NOMO-1 treated with dmso at 0.1 percent for 144 hours (cell line): ENCODE data around the gene SELENOK.
"Not testable (repeated sequence)": the region's sequence is repeated elsewhere in the genome, so short reads cannot be mapped to it uniquely, and the experiment has no call there.

Experiments
- DNase-seq: peaks from one replicate; lab custom pipeline; 2025; ENCODE audit not compliant: unreplicated experiment; lab: John Stamatoyannopoulos, UW

Gene SELENOK

DNA sequence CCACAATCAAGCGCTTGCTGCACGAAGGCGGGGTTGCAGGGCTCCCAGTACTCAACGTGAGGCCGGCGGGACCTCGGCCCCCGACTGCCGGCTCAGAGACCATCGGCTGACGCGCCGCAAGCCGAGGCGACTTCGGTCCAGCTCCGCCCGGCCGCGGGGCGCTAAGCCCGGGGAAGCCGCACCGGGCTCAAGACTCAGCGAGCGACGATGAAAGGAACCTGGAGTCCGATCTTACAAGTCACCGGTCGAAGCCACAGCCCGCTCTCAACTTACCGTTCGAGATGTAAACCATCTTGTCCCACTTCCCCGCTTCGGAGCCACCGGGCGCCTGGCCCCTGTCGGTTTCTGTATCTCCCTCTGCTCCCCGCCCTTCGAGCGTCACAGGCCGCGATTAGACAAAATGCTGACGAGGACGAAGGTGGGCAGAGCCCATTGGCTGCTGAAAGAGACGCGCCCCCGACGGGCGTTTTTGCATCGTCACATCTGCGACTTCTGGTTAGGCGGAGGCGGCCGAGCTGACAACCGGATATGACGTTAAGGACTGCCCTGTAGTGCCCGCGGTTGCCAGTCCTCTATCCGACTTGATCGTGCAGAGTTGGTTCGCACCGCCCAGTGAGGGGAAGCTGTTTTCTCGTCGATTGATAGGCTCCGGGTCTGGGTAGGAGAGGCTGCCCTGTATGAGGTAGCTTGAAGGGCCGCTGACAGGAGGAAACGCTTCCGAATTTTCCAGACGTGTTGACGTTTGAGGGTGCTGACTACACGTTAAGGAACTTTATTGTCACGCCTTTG is at the start of gene SELENOK:
Gene SELENOK, minus strand, starts transcription at position 363 of the 789 bp plus-strand sequence.
- peak; percentile 98 for DNase-seq

DNA sequence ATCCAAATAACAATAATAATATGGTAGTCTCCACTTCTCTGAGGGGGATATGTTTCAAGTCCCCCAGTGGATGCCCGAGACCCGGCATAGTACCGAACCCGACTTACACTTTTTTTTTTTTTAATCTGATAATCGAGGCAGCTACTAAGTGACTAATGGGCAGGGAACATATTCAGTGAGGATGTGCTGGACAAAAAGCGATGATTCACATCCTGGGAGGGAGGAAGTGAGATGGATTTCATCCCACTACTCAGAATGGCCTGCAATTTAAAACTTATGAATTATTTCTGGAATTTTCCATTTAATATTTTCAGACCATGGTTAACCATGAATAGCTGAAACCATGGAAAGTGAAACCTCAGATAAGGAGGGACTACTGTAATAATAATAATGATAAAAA is 49.5 kb upstream of the SELENOK start:
- no peak for DNase-seq

DNA sequence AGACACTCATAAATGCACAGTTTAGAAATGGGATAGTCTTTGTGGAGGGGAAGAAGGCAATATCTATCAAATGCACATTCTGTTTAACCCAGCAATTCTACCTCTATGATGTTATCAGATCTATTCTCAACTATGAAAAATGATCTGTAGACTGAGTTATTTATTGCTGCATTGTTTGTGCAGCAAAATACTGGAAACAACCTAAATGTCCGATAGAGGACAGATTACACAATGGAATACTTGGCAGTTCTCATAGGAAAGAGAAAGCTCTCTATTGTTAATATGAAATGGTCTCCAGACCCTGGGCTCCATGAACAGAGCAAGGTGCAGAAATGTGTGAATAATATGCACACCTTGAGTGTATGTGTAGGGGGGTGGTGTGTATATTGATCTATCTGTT is 49.0 kb upstream of the SELENOK start:
- no peak for DNase-seq

DNA sequence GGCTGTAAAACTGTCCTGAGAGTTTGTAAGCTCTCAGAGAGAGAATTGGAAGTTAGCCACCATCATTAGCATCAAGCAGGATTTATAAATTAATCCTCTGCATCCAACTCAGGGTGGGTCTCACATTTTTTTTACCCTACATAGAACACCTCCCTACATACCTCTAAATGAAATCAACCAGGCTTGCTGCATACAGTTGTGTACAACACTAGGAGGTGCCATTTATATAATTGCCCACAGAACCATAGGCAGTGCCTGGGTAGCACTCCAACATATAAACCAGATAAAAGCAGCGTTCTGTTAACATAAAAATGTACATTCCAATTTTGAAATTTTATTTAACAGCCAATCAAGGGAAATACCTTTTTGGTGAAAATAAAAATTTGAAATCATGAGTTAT is 48.2 kb upstream of the SELENOK start:
- DNase-seq = no peak

DNA sequence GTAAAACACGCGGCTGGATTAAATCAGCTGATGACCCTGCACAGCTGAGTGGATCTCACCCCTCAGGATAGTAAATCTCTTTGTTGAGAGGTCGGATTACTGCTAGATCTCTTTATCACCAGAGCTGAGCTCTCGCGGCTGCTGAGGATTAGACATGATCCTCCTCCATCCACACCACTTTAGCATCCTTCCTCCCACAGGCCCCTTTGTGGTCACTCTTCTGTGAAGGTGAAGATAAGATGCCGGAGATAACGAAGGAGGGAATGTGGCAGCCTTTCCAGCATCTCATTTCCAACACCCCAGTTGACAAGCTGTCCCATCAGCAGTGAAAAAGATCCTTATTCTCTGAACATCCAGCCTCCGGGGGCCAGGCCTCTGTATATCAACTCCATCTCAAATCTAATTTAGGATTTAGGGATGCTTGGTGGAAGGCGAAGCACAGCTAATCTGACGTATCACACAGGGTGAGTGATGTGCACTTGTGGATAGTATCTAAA is 47.5 kb upstream of the SELENOK start:
- no peak for DNase-seq

DNA sequence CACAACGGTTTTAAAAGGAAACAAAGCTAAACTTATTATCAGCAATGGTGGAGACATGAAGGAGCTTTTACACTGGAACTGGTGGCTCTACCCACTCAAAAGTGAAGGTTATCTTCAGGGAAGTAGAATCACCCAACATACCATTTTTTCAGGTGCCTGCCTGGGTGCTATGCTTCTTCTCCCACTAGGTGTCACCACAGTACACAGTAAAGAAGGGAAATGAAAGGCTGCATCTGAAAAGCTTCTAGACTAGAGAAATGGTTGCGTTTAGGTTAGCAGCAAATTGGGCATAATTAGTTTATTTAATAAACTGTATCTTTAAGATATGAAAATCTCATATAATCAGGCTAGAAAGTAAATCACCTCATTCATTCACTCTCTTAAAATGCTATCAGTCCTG is 47.0 kb upstream of the SELENOK start:
- DNase-seq = no peak

DNA sequence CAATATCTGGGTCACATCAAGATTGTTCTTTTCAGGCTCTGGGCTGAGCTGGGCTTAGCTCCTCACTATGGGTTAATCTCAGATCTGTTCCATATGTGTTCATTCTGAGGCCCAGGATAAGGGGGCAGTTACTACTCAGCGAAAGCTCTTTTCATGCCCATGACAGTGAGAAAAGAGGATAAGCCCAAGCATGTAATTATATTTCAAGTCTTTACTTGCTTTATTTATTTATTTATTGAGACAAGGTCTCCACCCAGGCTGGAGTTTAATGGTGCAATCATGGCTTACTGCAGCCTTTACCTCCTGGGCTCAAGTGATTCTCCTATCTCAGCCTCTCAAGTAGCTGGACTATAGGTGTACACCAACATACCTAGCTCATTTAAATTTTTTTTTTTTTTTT is 44.7 kb upstream of the SELENOK start:
- no peak for DNase-seq

DNA sequence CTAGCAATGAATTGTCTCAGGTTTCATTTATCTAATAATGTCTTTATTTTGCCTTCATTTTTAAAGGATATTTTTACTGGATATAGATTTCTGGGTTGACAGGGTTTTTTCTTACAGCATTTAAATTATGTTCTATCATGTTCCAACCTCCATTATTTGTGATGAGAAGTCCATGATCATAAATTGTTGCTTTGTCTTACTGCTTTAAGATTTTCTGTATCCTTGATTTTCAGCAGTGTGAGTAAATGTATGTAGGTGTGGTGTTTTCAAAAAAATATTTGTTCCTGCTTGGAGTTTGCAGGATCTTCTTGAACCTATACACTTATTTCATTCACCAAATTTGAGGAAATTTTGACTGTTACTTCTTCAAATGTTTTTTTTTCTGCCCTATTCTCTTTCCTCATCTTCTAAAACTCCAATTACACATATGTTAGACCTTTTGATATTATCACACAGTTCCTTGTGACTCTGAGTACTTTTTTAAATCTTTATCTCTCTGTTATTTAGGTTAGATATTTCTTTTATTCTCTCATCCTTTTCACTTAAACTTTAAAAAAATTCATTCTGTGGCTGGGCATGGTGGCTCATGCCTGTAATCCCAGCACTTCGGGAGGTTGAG is 43.7 kb upstream of the SELENOK start:
- DNase-seq = no peak

DNA sequence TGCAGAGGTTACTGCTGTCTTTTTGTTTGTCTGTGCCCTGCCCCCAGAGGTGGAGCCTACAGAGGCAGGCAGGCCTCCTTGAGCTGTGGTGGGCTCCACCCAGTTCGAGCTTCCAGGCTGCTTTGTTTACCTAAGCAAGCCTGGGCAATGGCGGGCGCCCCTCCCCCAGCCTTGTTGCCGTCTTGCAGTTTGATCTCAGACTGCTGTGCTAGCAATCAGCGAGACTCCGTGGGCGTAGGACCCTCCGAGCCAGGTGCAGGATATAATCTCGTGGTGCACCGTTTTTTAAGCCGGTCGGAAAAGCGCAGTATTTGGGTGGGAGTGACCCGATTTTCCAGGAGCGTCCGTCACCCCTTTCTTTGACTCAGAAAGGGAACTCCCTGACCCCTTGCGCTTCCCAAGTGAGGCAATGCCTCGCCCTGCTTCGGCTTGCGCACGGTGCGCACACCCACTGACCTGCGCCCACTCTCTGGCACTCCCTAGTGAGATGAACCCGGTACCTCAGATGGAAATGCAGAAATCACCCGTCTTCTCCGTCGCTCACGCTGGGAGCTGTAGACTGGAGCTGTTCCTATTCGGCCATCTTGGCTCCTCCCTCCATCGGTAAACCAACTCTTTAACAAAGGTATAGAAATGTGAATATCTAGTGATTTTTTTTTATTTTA is 35.7 kb upstream of the SELENOK start:
- not testable (repeated sequence) for DNase-seq

DNA sequence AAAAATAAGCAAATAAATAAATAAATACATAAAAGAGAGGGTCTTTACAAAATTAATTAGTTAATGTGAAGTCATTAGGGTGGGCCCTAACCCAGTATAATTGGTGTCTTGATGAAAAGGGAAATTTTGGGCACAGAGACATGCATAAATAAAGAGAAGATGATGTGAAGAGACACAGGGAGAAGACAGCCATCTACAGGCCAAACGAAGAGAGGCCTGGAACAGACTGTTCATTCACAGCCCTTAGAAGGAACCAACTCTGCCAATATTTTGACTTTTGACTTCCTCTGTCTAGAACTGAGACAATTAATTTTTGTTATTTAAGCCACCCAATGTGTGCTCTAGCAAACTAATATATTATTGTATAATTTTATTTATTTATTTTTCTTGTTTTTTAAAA is 29.6 kb upstream of the SELENOK start:
- DNase-seq = no peak

DNA sequence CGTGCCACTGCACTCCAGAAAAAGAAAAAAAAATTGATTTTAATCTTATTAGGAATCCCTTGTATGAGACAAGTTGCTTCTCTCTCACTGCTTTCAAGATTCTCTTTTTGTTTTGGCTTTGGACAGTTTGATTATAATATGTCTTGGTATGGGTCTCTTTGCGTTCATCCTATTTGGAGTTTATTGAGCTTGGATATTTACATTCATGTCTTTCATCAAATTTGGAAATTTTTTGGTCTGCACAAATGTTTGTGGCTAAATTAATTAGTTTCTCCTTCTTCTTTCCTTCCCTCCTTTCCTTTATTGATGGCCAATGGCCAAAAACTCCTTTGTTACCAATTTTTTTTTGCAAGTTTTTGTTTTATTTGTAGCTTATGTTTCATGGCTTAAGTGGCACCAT is 28.1 kb upstream of the SELENOK start:
- no peak for DNase-seq

DNA sequence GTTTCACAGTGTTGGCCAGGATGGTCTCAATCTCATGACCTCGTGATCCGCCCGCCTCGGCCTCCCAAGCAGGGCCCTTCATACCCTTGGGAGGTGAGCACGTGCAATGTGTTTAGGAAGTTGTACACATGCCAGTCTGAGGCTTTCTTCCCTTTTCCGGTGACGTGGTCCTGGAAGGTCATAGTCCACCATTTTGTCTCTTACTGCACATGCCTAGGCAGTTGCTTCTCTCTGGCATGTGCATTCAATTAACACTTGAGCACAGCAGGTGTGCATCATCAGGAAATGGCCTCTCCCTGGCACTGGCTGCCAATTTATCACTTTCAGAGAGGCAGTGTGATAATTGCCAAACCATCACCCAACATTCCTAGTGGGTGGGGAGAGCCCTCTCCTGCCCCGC is 21.7 kb upstream of the SELENOK start:
- no peak for DNase-seq

DNA sequence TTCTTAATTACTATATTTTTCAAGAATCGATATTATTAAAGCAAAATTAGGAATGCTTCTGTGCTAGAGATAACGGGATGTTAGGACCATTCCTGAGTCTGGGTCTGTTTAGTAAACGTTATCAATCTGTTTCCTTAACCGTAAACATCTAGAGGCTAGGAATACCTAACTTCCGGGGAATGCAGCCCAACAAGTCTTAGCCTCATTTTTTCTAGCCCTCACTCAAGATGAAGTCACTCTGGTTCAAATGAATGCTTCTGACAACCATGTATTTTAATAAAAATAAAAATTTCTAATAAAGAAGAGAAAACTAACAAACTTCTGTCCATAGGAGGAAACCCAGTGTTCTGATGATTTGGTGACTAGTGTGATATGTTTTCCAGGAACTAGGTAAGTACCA is 11.1 kb upstream of the SELENOK start:
- DNase-seq = no peak

DNA sequence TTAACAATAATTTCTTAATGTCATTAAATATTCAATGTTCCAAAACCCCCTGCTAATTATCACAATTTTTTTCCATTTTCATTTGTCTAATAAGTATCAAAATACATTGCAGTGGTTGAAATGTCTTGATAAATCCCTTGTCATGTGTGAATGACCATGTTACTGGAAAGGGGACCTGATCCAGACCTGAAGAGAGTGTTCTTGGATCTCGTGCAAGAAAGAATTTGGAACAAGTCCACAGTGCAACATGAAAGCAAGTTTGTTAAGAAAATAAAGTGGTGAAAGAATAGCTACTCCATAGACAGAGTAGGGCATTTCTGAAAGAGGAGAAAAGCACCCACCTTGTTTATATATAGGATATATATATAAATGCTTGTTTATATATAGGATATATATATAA is 10.4 kb upstream of the SELENOK start:
- no peak for DNase-seq

DNA sequence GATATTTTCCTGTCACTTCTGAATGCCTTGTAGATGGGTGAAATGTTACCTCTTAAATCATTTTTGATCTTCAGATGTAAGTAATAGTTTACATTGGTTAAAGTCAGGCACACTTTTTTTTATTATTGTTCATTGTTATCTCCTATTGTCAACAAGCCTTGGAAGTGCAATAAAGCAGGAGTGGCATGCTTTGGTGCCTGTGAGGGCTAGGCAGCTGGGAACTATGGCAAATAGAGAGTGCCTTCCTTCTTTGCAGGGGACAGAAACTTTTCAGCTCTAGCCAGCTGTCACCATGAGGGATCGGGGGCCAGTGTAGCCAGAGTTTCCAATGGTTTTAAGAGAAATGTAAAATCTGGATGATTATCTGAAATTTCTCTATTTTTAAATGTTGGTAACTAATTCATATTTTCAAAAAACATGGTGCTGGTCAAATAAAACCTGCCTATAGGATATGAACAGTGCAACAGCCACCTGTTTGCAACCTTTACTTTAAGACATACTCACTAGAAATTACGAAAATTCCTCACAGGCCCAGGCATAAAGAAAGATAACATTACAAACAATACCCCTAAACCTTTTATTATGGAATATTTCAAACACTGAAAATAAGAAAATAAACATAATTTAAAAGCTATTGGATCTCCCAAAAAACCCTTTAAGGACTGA is 9.1 kb upstream of the SELENOK start:
- no peak for DNase-seq

DNA sequence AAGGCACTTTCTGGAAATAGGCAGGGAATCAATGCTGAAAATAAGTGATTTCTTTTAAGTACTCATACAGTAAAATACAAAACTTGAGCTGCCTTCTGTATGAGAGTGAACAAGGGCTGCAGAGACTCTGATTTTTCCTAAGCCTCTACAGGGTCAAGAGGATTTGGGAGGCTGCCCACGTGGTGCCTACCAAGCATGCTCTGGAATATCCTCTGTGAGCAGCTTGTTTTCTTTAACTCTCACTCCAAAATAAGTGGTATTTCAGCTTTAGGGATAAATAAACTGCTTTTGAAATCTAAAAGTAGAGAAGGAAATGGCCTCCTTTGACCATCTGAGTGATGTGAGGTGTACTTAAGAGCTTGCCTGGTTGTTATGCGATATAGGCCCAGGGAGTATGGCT is 8.1 kb upstream of the SELENOK start:
- DNase-seq = no peak

DNA sequence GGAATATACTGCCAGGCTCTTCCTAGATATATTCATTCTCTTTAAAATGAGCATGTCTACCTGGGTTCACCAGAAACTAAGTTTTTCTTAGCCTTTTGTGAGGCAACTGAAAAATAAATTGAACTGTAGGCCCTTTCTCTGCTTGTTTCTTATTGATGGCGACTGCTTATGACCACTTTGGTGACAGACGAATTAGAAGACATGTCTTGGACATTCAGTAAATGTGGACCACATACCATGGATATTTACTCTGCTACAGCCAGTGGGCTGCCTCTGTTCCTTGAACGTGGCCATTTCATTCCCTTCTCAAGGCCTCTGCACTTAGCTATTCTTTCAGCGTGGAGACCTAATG is 603 bp upstream of the SELENOK start:
- DNase-seq = no peak

DNA sequence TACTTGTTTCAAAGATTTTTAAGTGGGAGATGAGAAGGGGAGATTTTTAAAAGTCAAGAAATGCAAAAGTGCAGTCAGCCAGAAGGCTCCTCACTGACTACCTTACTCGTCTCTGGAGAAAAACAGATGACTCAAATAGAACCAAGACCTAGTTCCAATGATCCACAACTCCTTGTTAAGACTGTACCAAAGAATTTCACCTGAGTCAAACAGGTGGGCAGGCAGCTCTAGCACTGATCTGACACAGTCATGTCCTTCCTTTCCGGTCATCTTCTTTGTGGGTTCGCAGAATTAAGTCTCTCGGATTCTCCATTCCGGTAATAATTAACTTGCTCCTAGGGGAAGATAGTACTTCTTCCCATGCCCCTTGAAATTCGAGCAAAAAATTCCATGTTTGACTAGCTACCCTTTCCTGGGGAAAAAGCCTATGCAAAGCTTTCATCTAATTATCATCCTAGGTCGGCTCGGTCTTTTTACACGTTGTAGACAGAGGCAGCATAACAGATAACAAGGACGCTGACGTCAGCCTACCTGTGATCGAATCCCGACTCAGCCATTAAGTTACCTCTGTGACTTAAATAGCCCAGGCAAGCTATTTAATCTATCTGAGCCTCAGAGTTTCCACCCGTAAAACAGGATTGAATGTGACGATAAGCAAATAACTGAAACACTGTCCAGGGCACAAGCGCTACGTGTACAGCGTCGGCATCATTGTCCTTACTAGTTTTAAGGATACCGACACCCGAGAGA is 758 bp downstream of the SELENOK start:
- no peak for DNase-seq

DNA sequence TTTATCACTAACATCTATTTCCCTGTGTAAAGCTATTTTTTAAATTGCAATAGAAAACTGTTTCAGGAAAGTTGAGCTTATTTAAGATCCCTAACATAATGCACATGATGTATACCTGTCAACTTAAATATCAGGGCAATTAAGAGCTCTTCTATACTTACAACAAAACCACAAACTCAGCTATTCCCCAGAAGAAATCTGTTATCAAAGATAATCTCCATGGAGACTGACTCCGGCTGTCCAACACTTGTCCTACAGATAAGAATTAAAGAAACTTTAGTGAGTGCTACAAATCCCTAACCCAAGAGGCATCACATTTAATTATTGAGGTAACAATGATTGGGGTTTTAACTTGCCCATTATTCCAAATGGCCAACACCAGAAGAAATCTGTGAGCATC is 3.4 kb downstream of the SELENOK start:
- no peak for DNase-seq

DNA sequence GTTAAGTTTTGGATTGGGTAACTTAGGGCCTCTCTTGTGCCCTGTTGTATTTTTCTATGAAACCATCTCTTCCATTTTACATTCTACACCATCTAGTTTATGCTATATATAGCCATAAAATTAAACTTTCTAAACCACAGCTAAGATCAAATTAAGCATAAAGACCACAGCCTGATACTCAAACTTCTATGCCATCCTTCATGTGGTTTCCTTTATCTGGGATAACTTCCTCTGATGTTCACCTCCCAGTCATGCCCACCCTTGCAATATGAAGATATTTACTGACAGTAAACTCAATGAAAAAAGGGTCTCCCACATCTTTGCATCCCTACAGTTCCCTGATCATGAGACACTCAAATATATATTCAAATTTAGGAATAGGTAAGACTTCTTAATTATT is 4.2 kb downstream of the SELENOK start:
- no peak for DNase-seq

DNA sequence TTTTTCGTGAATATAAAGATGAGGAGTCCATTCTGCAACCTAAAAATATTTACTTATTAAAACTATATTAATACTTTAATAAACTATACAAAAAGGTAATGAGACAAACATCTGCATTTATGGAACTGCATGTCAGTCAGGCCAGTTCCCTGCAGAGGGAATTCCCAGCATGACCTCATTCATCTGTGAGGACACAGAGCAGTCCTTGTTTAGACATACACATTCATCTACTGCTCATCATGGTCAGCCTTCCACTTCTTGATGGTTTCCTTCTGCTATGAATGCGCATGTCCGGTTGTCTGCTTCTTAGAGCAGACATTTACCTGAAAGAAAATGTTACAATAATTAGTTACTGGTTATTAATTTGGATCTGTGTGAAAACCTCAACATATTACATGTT is 6.4 kb downstream of the SELENOK start:
- no peak for DNase-seq
